GM18505 (cell line): Measurements from ENCODE around the gene STX19.
A peak's percentile ranks its signal among the peaks of the same experiment; 100 is the strongest.
"Not testable (repeated sequence)": the region's sequence is repeated elsewhere in the genome, so short reads cannot be mapped to it uniquely, and the experiment has no call there.

Experiments used
- ATAC-seq: cut with Tn5 transposase; IDR thresholded peaks from one replicate; pipeline ENCODE4 v1.9.1; 2021; ENCODE audit not compliant: unreplicated experiment
- POLR2A ChIP-seq: IDR thresholded peaks from 4 replicates; pipeline ENCODE4 v1.6.1; 2011; ENCODE audit warnings: borderline replicate concordance; ENCODE audit not compliant: insufficient read depth, insufficient read length; ENCODE audit errors: extremely low read depth

STX19 gene

DNA sequence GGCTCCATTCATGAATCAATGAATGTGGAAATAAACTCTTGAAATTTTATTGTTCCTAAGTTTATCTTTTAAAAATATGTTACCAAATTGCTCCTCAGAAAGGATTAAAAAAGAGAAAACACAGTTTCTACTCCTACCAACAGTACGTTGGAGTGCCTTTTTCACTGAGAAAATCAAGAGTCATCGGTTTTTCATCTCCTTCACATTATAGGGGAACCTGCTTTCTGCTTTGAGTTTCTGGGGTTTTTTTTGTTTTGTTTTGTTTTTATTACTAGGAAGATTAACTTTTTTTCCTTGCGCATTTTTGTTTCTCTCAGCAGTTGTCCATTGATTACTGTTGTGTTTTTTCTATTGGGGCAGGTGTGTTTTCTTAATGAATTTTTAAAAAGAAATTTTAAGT is 45.0 kb downstream of the STX19 start:
- TF ChIP-seq POLR2A: no peak
- ATAC-seq: no peak

DNA sequence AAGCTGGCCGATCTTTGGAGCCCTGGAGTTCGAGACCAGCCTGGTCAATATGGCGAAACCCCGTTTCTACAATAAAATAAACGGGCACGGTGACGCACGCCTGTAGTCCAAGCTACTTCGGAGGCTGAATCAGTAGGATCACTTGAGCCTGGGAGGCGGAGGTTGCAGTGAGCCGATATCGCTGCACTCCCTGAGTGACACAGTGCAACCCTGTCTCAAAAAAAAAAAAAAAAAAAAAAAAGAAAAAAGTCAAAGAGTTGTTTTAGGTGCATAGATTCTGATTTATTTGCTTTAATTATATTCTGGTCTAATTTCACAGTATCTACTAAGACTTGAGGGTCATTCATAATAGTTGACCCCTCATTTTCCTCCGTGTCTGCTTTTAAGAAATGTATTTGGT is 46.7 kb downstream of the STX19 start:
- no peak for TF ChIP-seq POLR2A
- no peak for ATAC-seq

- TF ChIP-seq POLR2A: peak; percentile 77
- peak; percentile 100 for ATAC-seq
These were observed 48.3 kb downstream of the STX19 start, which contains the start of gene ARL13B for GRCh38 chr3:93979850-93980676. TSS of gene ARL13B (plus strand) at chr3:93980155. CDS start at chr3:93980424, 269 bp downstream.

DNA sequence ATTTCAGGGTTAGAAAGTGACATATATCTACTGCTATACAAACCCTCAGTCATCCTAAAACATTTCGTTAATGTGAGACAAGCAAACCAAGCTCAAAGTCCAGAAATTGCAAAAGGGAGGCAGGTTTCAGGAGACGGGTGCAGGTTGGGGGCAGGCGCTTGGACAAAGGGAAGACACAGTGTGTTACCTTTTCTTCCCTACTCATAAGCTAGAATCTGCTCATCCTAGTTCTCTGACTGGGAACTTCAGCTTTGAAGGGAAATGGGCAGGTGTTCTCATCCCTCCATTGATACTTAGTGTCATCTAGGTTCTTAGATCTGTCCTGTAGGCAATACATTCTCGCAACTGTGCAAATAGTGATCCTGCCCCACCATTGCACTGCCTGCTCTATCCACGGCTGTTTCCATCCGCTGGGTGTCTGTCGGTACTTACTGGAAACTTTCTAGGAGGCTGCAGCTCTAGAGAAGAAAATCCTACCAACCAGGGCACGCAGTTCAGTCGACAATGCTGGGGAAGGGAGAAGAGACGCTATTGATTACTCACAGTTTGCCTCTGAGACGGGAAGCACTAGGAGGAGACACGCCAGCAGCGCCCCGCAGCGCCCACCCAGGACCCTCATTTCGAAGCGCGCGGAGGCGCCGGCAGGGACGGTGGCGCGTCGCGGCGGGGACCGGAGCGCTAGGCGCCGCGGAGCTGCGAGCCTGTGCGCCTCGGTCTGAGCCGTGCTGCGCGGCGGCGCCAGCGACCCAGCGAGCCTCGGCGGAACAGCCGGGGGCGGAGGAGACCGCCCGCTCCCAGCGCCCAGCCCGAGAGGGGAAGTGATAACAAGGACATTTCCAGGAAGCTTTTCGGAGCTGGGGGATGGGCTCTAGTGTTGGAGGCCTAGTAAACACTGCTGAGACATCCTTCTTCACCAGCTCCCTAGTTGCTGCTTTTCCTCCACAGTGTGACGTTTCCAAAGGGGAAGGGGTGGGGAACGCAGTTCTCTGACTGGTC is 55.0 kb downstream of the STX19 start, which contains the start of gene PROS1:
PROS1 (minus strand) TSS at position 766 of the 996 bp plus-strand sequence; CDS start at position 619, 147 bp downstream.
- ATAC-seq: peak; percentile 93
- no peak for TF ChIP-seq POLR2A

DNA sequence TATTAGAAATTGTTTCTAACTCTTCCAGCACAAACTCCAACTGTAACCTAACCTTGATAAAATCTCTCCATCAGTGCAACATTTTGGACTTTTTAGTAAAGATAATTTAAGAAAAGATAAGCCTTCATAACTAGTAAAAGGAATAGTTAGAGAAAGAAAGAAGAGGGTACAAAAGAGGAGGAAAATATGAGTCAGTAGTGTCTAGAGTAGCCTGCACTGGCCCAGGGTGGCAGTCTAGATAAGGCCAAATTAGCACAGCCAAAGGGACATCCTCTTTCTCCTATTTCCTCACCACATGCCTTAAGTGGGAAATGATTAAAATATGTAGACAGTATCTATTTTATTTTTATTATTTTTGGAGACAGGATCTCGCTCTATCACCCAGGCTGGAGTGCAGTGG is 58.4 kb downstream of the STX19 start:
- no peak for TF ChIP-seq POLR2A
- ATAC-seq: no peak

GRCh38 chr3:93969443-93969842 is 59.0 kb downstream of the STX19 start:
- no peak for ATAC-seq
- no peak for TF ChIP-seq POLR2A

GRCh38 chr3:93965106-93965505 is 63.3 kb downstream of the STX19 start:
- ATAC-seq: not testable (repeated sequence)
